ENCODE data around the gene CCR7. TPM values are rescaled to one million over a fixed set of nuclear protein-coding genes. Genes with fewer than 3 reads are reported as not detected.
A peak's percentile ranks its signal among the peaks of the same experiment; 100 is the strongest.

CCR7 gene
- total and polyA plus RNA-seq, 2 of the 13 experiments (the other 11 are each of a cell fraction or from before 2014, with no cell fraction given) = 0.04 to 0.53 TPM

GRCh38 chr17:40541060-40541872 is 24.0 kb downstream of the CCR7 start (continued):
- TF ChIP-seq CEBPG (CRISPR knock-in tag; IDR thresholded peaks at IDR 0.05) = no peak
- TF ChIP-seq ZBTB34 (CRISPR knock-in tag; IDR thresholded peaks at IDR 0.05) = no peak
- no peak for TF ChIP-seq CAMTA2 (CRISPR knock-in tag; IDR thresholded peaks at IDR 0.05; ENCODE audit: borderline replicate concordance)
- TF ChIP-seq HHEX (CRISPR knock-in tag; IDR thresholded peaks at IDR 0.05) = no peak
- TF ChIP-seq TEAD3 (CRISPR knock-in tag; optimal IDR thresholded peaks at IDR 0.05; ENCODE audit: borderline replicate concordance) = peak; percentile 66
- TF ChIP-seq ZNF337 (CRISPR knock-in tag; IDR thresholded peaks at IDR 0.05; ENCODE audit: borderline replicate concordance, low read depth) = no peak
- TF ChIP-seq ZNF607 (CRISPR knock-in tag; IDR thresholded peaks at IDR 0.05; ENCODE audit: borderline replicate concordance) = no peak
- no peak for TF ChIP-seq KDM5A (IDR thresholded peaks at IDR 0.05; ENCODE audit: borderline replicate concordance, low read length)
- TF ChIP-seq KLF12 (CRISPR knock-in tag; IDR thresholded peaks at IDR 0.05; ENCODE audit: borderline replicate concordance) = no peak
- no peak for TF ChIP-seq CERS6 (CRISPR knock-in tag; IDR thresholded peaks at IDR 0.05)
- no peak for TF ChIP-seq SRSF1 (optimal IDR thresholded peaks at IDR 0.05; ENCODE audit: low read depth, low read length)
- no peak for TF ChIP-seq ZNF567 (CRISPR knock-in tag; IDR thresholded peaks at IDR 0.05; ENCODE audit: borderline replicate concordance)
- TF ChIP-seq, protein P1, sequence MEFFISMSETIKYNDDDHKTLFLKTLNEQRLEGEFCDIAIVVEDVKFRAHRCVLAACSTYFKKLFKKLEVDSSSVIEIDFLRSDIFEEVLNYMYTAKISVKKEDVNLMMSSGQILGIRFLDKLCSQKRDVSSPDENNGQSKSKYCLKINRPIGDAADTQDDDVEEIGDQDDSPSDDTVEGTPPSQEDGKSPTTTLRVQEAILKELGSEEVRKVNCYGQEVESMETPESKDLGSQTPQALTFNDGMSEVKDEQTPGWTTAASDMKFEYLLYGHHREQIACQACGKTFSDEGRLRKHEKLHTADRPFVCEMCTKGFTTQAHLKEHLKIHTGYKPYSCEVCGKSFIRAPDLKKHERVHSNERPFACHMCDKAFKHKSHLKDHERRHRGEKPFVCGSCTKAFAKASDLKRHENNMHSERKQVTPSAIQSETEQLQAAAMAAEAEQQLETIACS (CRISPR knock-in tag; IDR thresholded peaks at IDR 0.05) = no peak
- no peak for TF ChIP-seq MYNN (CRISPR knock-in tag; IDR thresholded peaks at IDR 0.05; ENCODE audit: low read depth)
- no peak for TF ChIP-seq LRRFIP1 (CRISPR knock-in tag; conservative IDR thresholded peaks at IDR 0.05)
- TF ChIP-seq ZNF761 (CRISPR knock-in tag; conservative IDR thresholded peaks at IDR 0.05) = no peak
- no peak for TF ChIP-seq ZBTB42 (CRISPR knock-in tag; IDR thresholded peaks at IDR 0.05)
- TF ChIP-seq PCBP2 (optimal IDR thresholded peaks at IDR 0.05; ENCODE audit: low read depth, low read length, poor library complexity, severe bottlenecking) = no peak
- TF ChIP-seq ZNF264 (CRISPR knock-in tag; IDR thresholded peaks at IDR 0.05) = no peak
- no peak for TF ChIP-seq ZNF552 (CRISPR knock-in tag; IDR thresholded peaks at IDR 0.05; ENCODE audit: borderline replicate concordance)
- no peak for TF ChIP-seq TARDBP (CRISPR knock-in tag; IDR thresholded peaks at IDR 0.05)
- TF ChIP-seq PHB2 (IDR thresholded peaks at IDR 0.05; ENCODE audit: partially characterized antibody) = no peak
- no peak for TF ChIP-seq ZSCAN22 (CRISPR knock-in tag; IDR thresholded peaks at IDR 0.05)
